Activated CD4-positive, alpha-beta T cell treated with anti-CD3 and anti-CD28 coated beads, Interleukin-2, amount 50 U/mL, for 48 hours (primary cell): Measurements from ENCODE around the gene SZT2.

Experiments used
- DNase-seq, 2 experiments: peaks; one replicate each; pipeline ENCODE4 v3.0.0-alpha.2; 2020

The SZT2 gene

DNA sequence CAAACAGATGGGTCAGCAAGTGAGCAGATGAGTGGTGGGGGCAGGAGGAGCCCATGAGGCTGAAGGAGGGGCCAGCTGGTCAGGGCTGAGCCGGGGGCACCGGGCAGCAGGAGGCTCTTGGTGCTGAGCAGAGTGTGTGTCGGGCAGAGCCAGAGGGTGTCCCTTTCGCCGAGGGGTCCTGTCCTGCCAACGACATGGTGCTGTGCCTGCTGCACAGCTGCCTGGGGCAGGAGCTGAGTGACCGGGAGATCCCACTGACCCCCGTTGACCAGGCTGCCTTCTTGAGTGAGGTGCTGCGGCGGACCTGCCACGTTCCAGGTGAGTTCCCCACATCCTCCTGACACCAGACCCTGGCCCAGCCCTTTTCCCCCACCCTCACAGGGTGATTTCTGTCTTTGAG is 36.5 kb downstream of the SZT2 start:
- DNase-seq = no peak

DNA sequence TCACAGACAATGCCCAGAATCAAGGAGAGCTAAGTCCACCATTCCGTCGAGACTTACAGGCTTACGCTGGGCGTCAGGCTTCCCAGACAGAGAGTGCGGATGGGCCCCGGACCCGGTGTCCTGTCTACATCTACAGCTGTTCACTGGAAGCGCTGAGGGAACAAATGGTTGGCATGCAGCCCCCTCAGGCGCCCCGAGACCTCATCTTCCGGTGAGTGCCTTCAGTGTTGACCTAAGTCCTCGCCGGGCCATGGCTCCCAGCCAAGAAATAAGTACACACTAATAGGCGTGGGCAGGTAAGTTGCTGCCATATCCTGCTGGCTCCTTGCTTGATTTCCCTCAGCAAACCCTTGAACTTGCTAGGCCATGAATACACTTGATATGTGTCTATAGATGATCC is 37.8 kb downstream of the SZT2 start:
- DNase-seq = no peak

DNA sequence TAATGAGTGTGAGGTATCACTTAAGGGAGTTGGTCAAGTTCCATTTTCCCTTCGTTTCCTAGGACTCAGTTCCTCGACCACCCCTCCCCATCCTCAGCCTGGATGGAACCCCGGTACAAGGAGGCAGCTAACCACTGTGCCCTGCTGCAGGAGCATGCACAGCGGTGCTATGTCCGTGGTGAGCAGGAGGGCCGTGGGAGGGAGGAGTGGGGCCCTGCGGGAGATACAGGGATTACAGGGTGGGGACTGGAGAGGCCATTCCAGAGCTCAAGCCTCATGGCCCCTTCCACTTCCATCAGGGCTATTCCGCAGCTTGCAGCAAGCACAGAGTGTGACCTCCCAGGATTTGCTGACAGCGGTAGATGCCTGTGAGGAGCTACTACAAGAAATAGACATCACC is 38.2 kb downstream of the SZT2 start:
- DNase-seq = no peak

DNA sequence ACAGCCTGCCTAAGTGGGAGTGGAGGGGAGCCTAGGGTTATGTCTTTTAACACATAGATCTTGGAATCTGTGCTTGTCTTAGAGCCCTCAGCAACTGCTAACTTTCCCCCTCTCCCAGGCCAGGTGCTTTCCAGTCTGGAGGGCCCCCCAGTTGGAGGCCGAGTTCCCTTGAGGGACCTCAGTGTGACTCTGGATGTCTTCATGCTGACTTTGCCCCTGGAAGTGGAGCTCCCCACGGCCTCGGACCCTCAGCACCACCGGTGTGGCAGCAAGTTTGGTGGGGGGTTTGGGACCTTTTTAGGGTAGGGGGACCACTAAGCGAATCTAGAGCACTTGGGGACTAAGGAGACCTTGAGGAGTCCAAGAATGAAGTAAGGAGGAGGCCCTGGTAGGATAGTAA is 41.1 kb downstream of the SZT2 start:
- DNase-seq = no peak

DNA sequence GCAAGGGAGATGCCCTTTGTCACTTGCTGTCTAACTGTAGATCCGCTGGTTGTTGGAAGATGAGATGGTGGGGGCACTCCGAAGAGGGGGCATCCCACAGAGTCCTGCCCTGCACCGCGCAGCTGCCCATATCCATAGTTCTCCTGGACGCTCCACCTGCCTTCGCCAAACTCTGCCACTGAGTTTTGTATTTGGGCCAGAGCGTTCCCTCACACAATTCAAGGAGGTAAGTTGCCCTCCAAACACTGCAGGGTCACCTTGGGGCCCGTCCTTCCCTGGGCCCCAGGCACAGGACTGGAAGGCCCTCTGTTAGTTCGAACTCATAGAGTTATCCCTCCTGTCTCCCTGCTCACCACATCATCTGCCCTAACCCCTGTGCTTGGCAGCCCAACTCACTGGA is 42.0 kb downstream of the SZT2 start:
- no peak for DNase-seq

- no peak for DNase-seq
These were observed 42.6 kb downstream of the SZT2 start for GRCh38 chr1:43432171-43432860.

DNA sequence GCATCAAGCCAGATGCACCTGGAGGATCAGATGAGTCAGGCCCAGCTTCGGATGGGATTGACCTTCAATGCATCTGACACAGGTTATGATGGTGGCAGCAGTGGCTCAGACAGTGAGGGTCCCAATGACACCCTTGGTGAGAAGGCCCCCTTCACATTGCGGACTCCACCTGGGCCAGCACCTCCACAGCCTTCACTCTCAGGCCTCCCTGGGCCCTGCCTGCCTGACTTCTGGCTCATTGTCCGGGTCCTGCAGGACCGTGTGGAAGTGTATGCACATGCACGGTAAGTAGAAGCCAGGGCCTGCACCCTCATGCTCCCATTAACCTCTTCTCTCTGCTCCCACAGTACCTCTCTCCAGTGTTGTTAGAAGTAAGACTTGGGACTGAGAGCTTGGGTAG is 43.2 kb downstream of the SZT2 start:
- DNase-seq = no peak

- DNase-seq = no peak
These were observed 44.6 kb downstream of the SZT2 start for GRCh38 chr1:43434256-43434655.

DNA sequence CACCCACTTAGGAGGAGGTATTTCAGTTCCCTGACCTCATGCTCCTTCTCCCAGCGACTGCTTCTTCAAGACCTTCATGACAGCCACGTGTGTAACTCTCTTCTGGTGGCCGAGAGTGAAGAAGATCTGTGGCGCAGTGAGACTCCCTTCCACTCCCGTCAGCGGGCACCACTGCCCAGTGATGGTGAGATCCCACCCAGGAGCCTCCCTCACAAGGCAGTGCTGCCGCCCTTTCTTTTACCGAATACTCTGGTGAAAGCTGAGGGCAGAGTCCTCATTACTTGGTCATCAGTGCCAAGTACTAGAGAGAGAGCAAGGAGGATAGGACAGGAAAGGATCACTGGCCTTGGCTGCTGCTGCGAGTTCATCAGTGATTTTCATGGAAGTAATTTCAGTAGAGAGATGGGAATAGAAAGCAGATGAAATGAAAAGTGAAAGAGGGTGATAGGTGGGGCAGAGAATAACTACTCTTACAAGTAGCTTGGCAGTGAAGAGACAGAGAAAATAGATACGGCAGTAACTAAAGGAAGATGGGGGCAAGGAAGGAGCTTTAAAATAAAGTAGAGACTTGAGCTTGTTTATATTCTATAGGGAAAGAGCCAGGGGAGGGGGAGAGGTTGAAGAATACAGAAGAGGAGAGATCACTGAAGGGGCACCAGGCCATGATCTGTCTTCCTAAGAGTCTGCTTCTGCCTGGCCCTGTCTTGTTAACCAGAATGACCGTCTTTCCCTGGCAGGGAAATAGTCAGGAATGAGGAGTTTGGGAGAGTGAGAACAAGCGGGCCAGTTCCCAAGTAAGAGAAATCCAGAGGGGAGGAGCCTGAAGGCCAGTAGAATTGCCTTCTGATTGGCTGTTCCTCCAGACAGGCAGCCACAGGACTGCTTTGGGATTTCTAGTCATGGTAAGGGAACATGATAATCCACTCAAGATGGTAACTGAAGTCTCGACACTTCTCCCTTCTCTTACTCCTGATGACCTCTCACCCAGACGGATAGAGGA is 45.7 kb downstream of the SZT2 start:
- DNase-seq = no peak

DNA sequence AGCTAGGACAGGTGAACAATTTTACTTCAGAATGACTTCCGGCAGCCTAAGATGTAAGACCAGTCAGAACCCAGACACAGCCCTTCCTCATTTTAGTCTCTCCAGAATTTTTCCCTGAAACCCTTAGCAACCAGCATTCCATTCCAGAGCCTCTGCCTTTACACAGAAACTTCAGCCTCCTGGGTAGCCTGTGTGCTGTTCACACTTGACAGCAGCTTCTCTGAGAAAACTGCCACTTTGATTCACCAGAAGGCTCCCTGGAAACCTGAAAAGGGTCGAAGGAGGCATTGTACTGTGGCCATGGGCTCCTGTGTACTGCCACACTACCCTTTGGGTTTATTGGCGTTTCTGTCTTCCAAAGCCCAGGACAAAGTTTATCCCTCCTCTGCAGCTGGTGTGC is 46.7 kb downstream of the SZT2 start:
- DNase-seq = no peak

DNA sequence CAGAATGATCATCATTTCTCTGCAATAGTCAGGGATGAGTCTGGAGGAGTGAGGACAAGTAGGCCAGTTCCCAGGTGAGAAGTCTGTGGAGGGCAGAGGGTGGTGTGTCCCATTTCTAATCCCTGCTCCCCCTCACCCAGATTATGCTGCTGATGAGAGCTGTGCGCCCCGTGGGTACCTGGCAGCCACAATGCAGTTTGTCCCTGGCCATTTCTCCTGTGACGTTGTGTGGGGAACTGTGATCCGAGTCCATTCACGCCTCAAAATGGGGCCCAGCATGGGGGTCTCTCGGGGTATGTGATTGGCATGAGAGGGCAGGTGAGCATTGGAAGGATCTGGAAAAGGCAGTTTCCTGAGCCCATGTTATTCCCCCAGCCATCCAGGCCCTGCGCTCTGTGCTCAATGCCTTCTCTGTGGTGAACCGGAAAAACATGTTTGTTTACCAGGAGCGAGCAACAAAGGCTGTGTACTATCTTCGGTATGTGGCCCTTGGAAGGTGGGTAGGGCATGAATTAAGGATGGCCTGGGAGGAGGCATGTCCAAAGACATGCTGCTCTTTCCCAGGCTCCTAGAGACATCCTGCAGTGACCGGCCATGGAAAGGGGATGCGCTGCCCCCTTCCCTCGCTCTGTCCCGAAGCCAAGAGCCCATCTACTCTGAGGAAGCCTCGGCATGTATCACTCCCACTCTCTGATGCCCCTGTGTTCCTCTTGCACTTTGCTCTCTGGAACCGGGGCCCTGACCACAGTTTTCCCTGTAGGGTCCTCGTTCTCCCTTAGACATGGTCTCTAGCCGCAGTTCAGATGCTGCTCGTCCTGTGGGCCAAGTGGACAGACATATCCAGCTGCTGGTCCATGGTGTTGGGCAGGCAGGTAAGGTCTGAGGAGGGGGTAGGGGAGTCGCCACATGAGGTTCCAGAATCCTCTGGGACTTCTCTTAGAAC is 47.6 kb downstream of the SZT2 start:
- no peak for DNase-seq

DNA sequence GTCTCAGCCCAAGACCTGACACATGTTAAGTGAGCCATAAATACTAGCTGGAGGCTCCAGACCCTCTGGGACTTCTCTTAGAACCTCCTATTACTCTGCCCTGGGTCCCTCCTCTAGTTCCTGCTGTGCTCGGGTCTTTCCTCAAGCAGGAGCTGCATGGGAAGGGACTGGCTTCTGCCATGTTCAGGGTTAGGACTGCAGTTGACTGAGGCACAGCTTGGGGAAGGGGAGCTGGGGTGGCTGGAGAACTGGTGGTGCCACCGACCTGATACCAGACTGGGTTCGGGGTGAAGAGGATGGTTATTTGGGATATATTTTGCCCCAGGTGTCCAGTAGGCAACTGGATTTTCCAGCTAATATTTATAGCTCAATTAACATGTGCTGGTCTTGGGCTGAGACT is 48.3 kb downstream of the SZT2 start:
- no peak for DNase-seq

GRCh38 chr1:43438576-43438952 is 48.9 kb downstream of the SZT2 start:
- DNase-seq = no peak

DNA sequence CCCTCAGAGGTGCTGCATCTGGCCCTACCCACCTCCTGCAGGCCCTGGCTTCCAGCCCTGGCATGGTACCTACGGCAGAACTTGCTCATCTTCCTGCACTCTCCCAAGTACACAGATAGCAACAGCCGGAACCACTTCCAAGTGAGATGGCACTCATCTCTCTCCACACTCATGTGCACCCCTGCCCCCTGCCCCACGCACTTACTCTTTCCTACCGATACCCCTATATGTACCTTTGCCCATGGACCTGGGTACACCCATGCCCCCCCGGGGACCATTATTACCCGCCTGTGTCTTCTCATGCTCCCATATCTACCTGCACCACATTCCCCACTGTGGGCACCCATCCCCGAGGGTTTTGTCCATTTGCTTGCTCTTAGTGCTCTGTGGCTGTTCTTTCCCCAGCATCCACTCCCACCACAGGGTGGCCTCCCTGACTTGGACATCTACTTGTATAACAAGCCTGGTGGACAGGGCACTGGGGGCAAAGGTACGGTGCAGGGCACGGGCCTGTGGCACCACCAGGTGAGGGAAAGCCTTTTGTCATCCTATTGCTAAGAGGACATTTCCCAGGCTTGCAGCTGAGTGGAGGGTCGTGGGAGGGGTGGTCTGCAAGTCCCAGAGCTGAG is 49.4 kb downstream of the SZT2 start:
- no peak for DNase-seq

GRCh38 chr1:43439781-43440180 is 50.1 kb downstream of the SZT2 start:
- no peak for DNase-seq

- DNase-seq = no peak
These were observed 50.7 kb downstream of the SZT2 start for GRCh38 chr1:43440358-43440757.

GRCh38 chr1:43441166-43441893 is 51.6 kb downstream of the SZT2 start:
- DNase-seq = no peak

GRCh38 chr1:43441894-43442637 is 52.4 kb downstream of the SZT2 start:
- no peak for DNase-seq

- no peak for DNase-seq
These were observed 53.1 kb downstream of the SZT2 start for GRCh38 chr1:43442756-43443155.

DNA sequence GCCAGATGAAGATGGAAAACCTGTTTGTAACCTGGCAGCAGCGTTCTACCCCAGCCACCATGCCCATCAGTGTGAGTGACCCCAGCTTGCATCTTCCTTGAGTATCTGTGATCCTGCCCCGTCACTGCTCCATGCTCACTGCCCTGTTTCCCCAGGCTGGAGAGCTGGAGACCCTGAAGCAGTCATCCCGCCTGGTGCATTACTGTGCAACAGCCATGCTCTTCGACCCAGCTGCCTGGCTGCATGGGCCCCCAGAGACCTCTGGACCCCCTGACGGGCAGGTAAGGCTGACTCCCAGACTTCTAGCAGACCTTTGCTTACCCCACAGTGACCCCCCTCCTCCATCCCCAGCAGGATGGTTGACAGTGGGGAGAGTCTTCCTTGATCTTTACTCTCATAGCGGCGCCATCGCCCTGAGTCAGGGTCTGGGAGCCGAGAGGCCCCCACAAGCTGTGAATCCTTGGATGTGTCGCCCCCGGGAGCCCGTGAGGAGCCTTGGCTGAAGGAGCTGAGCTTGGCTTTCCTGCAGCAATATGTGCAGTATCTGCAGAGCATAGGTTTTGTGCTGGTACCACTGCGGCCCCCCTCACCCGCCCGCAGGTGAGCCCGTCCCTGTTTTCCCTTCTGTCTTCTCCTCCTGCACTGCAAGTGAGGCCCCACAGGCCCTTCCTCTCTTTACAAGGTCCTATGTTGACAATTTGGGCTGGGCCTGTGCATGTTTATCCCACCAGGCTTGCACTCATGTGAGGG is 53.7 kb downstream of the SZT2 start:
- DNase-seq = no peak
